ENCODE results near the gene ZNF827. TPM values are rescaled to one million over a fixed set of nuclear protein-coding genes. Genes with fewer than 3 reads are reported as not detected.

The ZNF827 gene
- total and polyA plus RNA-seq, 2 of the 8 experiments (the other 6 are each of a cell fraction or from before 2014, with no cell fraction given) = 25.3 to 26.2 TPM

- no peak overlapping the region for H3K27ac ChIP-seq (ENCODE audit: low read depth, low read length)
- no peak overlapping the region for H3K9ac ChIP-seq (replicated peaks in 1 of 4; ENCODE audit: extremely low read depth in 1 of 4, low read depth in 3 of 4, low read length in 3 of 4)
- no peak overlapping the region for H2BK20ac ChIP-seq (ENCODE audit: low read length)
- H3K27me3 ChIP-seq (replicated peaks in 1 of 4; ENCODE audit: control insufficient read depth in 3 of 4, extremely low read depth in 1 of 4, insufficient read depth in 3 of 4, low read length in 3 of 4) = no peaks in the 10 kb centered on the region
- peaks cover 0 to 9% (median 3%) of the 10 kb centered on the region in 4 experiments; a peak in 5 of 7 replicates for H3K4me1 ChIP-seq (replicated peaks in 1 of 4; ENCODE audit: control insufficient read depth in 3 of 4, insufficient read depth in 4 of 4, low read length in 3 of 4)
- H3K18ac ChIP-seq (ENCODE audit: extremely low read depth, low read length) = no peak overlapping the region
- H3K14ac ChIP-seq (ENCODE audit: insufficient read length) = no peak overlapping the region
- H3K79me2 ChIP-seq (ENCODE audit: control insufficient read depth in 1 of 2, insufficient read depth in 2 of 2, low read length in 2 of 2) = peaks cover 0 to 2% of the 10 kb centered on the region in 2 experiments; a peak in 1 of 4 replicates
- H3K4me2 ChIP-seq (ENCODE audit: insufficient read depth in 1 of 2, low read depth in 2 of 2, low read length in 2 of 2) = no peak overlapping the region
- TF ChIP-seq KDM5A (IDR thresholded peaks at IDR 0.05; ENCODE audit: low read length) (no peak), POLR2A (IDR thresholded peaks at IDR 0.05; ENCODE audit: control extremely low read depth in 1 of 2, low read depth in 2 of 2, low read length in 2 of 2) (no peak), HDAC2 (IDR thresholded peaks at IDR 0.05; ENCODE audit: borderline replicate concordance in 1 of 2, low read depth in 2 of 2, low read length in 2 of 2) (no peak), RNF2 (IDR thresholded peaks at IDR 0.05; ENCODE audit: borderline replicate concordance, low read depth, low read length, missing control alignments, poor library complexity, severe bottlenecking) (no peak)
- H2AK5ac ChIP-seq (ENCODE audit: low read depth, low read length) = no peak overlapping the region
- DNase-seq (ENCODE audit: low read depth in 1 of 2, low spot score in 2 of 2) = no peak
- peaks cover 2% of the 10 kb centered on the region for H3K79me1 ChIP-seq (ENCODE audit: low read depth, low read length)
- no peak overlapping the region for H3K23ac ChIP-seq (ENCODE audit: insufficient read length)
- H2BK12ac ChIP-seq (ENCODE audit: low read depth, low read length) = no peak overlapping the region
- no peak overlapping the region for H3K4me3 ChIP-seq (ENCODE audit: extremely low read depth in 1 of 4, insufficient read depth in 2 of 4, low read depth in 3 of 4, low read length in 4 of 4)
- H4K91ac ChIP-seq (replicated peaks; ENCODE audit: insufficient read length, low read length) = no peak overlapping the region
- no peak overlapping the region for H3K4ac ChIP-seq (replicated peaks; ENCODE audit: insufficient read length, low read depth, low read length)
- peaks cover 0 to 10% (median 3%) of the 10 kb centered on the region in 4 experiments; a peak in 4 of 8 replicates for H3K36me3 ChIP-seq (ENCODE audit: control insufficient read depth in 2 of 4, insufficient read depth in 4 of 4, low read length in 3 of 4)
- no peak overlapping the region for H2BK15ac ChIP-seq (ENCODE audit: low read length)
- H2AFZ ChIP-seq (ENCODE audit: low read length) = no peak overlapping the region
- H4K8ac ChIP-seq (ENCODE audit: extremely low read depth, insufficient read depth, low read length) = no peak overlapping the region
- H4K20me1 ChIP-seq (replicated peaks in 1 of 2; ENCODE audit: control insufficient read depth in 1 of 2, insufficient read depth in 2 of 2, low read length in 2 of 2) = no peaks in the 10 kb centered on the region
- FAIRE-seq = no peak
- no peaks in the 10 kb centered on the region; the same call in 1 of the 2 replicates for H3K23me2 ChIP-seq (ENCODE audit: low read depth, low read length)
- H3K9me3 ChIP-seq (ENCODE audit: insufficient read depth in 2 of 2, low read depth in 1 of 2, low read length in 1 of 2) = no peaks in the 10 kb centered on the region
- ChIA-PET CTCF (ENCODE audit: partially characterized antibody) (interaction anchor here (1.2 to 2.7 kb wide), 3 partner anchors 10 to 32 kb away, joined by 3 to 9 read pairs (median 7); no protein-coding TSS in a partner anchor), POLR2A (ENCODE audit: partially characterized antibody) (no interaction called here)
- H3K56ac ChIP-seq (replicated peaks; ENCODE audit: insufficient read length, low read depth, low read length) = no peak overlapping the region
- H4K5ac ChIP-seq (ENCODE audit: insufficient read length, low read depth, low read length) = no peak overlapping the region
- WGBS, 2 experiments (ENCODE audit: extremely low coverage in 1 of 2, insufficient coverage in 1 of 2, insufficient read length in 1 of 2, insufficient replicate concordance in 2 of 2, low coverage in 1 of 2, low lambda C conversion rate in 2 of 2, missing lambda C conversion rate in 1 of 2) = 96% methylated on average over 7 of the region's 8 CpGs; no CpG with 5 or more reads in 1 of the 2 experiments
- H2BK5ac ChIP-seq (ENCODE audit: low read depth, low read length) = no peak overlapping the region
- no peak overlapping the region for H2BK120ac ChIP-seq (replicated peaks; ENCODE audit: low read depth, low read length)
Observed at GRCh38 chr4:145859426-145859825, 79.2 kb downstream of the ZNF827 start.

All from H1 (cell line).